Tibial nerve (tissue), 3 donors: ENCODE data around the gene SBK1.

Source experiments
- CTCF ChIP-seq, 5 experiments: fragments of 200-600 bp in 3 of 5; fragments of 450-650 bp in 2 of 5; sonication (generic) in 3 of 5; IDR thresholded peaks; one replicate each; pipeline ENCODE4 v1.5.1; 2016 to 2019; ENCODE audit warnings: antibody characterized with exemption in 5 of 5, mild to moderate bottlenecking in 3 of 5, moderate library complexity in 2 of 5
- POLR2A ChIP-seq, 2 donors: fragments of 450-650 bp; IDR thresholded peaks; one replicate each; pipeline ENCODE4 v1.6.1; 2017; ENCODE audit warnings: antibody characterized with exemption in 2 of 2, mild to moderate bottlenecking in 2 of 2, moderate library complexity in 2 of 2

- TF ChIP-seq POLR2A (IDR thresholded peaks at IDR 0.05) (no peak), CTCF (IDR thresholded peaks at IDR 0.05) (no peak)
These were observed 19.6 kb downstream of the SBK1 start for GRCh38 chr16:28311913-28312312.
